Muscle layer of colon (tissue), 2 donors: ENCODE measurements around the gene CMTM1.
"Not testable (repeated sequence)": the region's sequence is repeated elsewhere in the genome, so short reads cannot be mapped to it uniquely, and the experiment has no call there.

Experiments
- H3K27ac ChIP-seq: one replicate; pipeline ENCODE4 v1.7.0; 2013; ENCODE audit warnings: low read depth, mild to moderate bottlenecking, low read length, moderate library complexity
- H3K27me3 ChIP-seq, 2 donors: one replicate each; pipeline ENCODE4 v1.7.0; 2013; ENCODE audit warnings: low read length in 2 of 2, mild to moderate bottlenecking in 2 of 2; ENCODE audit not compliant: insufficient read depth in 2 of 2, control insufficient read depth in 1 of 2
- H3K36me3 ChIP-seq: one replicate; pipeline ENCODE4 v1.7.0; 2013; ENCODE audit warnings: mild to moderate bottlenecking, low read length; ENCODE audit not compliant: insufficient read depth
- H3K4me1 ChIP-seq: one replicate; pipeline ENCODE4 v1.7.0; 2013; ENCODE audit warnings: mild to moderate bottlenecking, low read length; ENCODE audit not compliant: insufficient read depth
- H3K4me3 ChIP-seq, 2 donors: one replicate each; pipeline ENCODE4 v1.7.0; 2013; ENCODE audit warnings: low read length in 2 of 2, low read depth in 1 of 2, mild to moderate bottlenecking in 1 of 2, moderate library complexity in 1 of 2
- H3K9ac ChIP-seq: one replicate; pipeline ENCODE4 v1.7.0; 2013; ENCODE audit warnings: low read length
- H3K9me3 ChIP-seq: one replicate; pipeline ENCODE4 v1.7.0; 2013; ENCODE audit warnings: mild to moderate bottlenecking, low read length
- donor health status: abdominal sarcoma.
- donor health status: Adenocarcinoma of cecum.

The CMTM1 gene

DNA sequence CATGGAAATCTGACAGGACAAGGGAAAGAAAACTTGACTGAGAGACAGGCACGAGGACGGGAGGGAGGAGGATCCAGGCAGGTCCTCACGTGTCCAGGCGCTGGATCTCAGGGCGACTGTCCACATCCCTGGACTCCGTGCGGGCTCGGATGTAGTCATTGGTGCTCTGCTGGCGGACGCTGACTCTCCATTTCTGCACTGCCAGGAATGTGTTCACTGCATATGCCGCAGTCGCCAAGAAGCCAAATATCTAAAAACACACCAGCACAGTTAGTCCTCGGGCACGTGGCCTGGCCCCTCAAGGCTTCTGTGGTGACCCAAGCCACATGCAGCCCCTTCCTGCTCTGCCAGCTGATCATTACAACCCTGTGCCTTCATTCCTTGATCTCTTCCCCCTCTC is 55.7 kb downstream of the CMTM1 start:
- H3K9ac ChIP-seq, result no peak overlapping the region
- peaks cover 4% of the 10 kb centered on the region for H3K36me3 ChIP-seq
- H3K4me3 ChIP-seq, result no peak overlapping the region
- H3K27ac ChIP-seq, result no peak overlapping the region
- no peaks in the 10 kb centered on the region for H3K27me3 ChIP-seq
- H3K4me1 ChIP-seq, result peaks cover 14% of the 10 kb centered on the region
- no peaks in the 10 kb centered on the region for H3K9me3 ChIP-seq

DNA sequence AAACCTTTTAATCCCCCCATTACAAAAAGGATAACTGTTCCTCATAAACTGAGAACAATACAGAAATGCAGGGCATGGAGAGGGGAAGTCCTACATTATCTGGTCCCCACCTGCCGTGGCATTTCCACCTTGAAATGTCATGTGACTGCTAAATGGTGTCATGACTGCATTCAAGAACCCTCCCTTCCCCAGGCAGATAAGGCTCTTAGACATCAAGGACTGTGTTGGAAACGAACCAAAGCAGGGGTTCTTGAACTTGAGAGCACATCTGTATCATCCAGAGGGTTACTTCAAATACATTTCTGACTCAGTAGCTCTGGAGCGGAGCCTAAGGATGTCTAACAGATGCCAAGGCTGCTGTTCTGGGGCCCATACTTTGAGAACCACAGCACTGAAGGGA is 56.6 kb downstream of the CMTM1 start:
- Histone ChIP-seq H3K9ac (no peak overlapping the region), H3K27ac (no peak overlapping the region), H3K9me3 (no peaks in the 10 kb centered on the region), H3K27me3 (no peaks in the 10 kb centered on the region), H3K36me3 (peaks cover 4% of the 10 kb centered on the region), H3K4me3 (no peak overlapping the region), H3K4me1 (peaks cover 14% of the 10 kb centered on the region)

DNA sequence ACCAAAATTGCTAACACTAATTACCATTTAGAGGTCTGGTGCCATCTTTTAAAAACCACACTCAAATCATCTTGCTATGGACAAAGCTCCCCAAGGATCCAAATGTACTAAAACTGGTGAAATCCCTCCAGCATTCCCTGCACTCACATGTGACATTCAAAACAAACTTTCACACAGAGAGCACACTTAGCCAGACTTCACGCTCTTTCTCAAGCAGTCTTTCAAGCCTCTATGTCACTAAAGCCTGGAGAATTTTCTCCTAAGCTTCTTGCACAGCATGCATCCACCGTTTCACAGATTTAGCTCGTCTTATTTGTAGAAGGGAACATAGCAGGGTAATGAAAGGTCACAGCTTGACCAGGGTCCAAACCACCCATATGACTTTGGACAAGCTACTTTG is 57.5 kb downstream of the CMTM1 start:
- Histone ChIP-seq H3K9ac (no peak overlapping the region), H3K4me1 (peaks cover 6% of the 10 kb centered on the region), H3K27ac (no peak overlapping the region), H3K4me3 (no peak overlapping the region), H3K36me3 (peaks cover 4% of the 10 kb centered on the region), H3K9me3 (no peaks in the 10 kb centered on the region), H3K27me3 (no peaks in the 10 kb centered on the region)

DNA sequence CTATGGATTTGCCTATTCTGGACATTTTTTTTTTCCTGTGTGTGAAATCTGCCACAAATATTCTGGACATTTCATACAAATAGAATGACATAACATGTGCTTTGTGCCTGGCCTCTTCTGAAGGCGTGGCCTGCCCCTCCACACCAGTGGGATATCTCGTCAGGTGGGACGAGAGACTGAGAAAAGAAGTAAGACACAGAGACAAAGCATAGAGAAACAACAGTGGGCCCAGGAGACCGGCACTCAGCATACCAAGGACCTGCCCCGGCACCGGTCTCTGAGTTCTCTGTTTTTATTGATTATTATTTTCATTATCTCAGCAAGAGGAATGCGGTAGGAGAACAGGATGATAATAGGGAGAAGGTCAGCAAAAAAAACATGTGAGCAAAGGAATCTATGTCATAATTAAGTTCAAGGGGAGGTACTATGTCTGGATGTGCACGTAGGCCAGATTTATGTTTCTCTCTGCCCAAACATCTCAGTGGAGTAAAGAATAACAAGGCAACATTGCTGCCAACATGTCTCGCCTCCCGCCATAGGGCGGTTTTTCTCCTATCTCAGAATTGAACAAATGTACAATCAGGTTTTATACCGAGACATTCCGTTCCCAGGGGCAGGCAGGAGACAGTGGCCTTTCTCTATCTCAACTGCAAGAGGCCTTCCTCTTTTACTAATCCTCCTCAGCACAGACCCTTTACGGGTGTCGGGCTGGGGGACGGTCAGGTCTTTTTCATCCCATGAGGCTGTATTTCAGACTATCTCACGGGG is 61.6 kb downstream of the CMTM1 start:
- not testable (repeated sequence) for H3K9me3 ChIP-seq, H3K27me3 ChIP-seq, H3K4me1 ChIP-seq, H3K36me3 ChIP-seq, H3K4me3 ChIP-seq, H3K27ac ChIP-seq, H3K9ac ChIP-seq
